ENCODE measurements around the gene HSBP1L1.
A peak's percentile ranks its signal among the peaks of the same experiment; 100 is the strongest.

The HSBP1L1 gene

DNA sequence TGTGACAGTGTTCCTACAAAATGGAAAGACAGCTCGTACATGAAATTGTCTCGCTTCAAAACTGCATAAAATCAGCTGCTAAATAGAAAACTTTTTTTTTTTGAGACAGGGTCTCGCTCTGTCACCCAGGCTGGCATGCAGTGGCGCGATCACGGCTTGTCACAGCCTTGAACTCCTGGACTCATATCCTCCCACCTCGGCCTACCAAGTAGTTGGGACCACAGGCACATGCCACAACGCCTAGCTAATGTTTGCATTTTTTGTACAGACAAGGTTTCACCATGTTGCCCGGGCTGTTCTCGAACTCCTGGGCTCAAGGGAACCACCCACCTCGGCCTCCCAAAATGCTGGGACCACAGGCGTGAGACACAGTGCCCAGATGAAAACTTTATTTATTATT lies 20.7 kb downstream of the HSBP1L1 start:
- CTCF ChIA-PET, result interaction anchor here (2.0 to 3.9 kb wide), 2 partner anchors 10 to 18 kb away, joined by 10 to 17 read pairs; no protein-coding TSS in a partner anchor
- TF ChIP-seq, protein P1, sequence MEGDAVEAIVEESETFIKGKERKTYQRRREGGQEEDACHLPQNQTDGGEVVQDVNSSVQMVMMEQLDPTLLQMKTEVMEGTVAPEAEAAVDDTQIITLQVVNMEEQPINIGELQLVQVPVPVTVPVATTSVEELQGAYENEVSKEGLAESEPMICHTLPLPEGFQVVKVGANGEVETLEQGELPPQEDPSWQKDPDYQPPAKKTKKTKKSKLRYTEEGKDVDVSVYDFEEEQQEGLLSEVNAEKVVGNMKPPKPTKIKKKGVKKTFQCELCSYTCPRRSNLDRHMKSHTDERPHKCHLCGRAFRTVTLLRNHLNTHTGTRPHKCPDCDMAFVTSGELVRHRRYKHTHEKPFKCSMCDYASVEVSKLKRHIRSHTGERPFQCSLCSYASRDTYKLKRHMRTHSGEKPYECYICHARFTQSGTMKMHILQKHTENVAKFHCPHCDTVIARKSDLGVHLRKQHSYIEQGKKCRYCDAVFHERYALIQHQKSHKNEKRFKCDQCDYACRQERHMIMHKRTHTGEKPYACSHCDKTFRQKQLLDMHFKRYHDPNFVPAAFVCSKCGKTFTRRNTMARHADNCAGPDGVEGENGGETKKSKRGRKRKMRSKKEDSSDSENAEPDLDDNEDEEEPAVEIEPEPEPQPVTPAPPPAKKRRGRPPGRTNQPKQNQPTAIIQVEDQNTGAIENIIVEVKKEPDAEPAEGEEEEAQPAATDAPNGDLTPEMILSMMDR (IDR thresholded peaks at IDR 0.05; ENCODE audit: insufficient read depth, low read length, missing control alignments), result no peak
- no peak for DNase-seq (ENCODE audit: low read depth, low spot score)
- POLR2A ChIA-PET, result no interaction called here
- no peak overlapping the region for H3K4me3 ChIP-seq (ENCODE audit: low read depth, low read length)

DNA sequence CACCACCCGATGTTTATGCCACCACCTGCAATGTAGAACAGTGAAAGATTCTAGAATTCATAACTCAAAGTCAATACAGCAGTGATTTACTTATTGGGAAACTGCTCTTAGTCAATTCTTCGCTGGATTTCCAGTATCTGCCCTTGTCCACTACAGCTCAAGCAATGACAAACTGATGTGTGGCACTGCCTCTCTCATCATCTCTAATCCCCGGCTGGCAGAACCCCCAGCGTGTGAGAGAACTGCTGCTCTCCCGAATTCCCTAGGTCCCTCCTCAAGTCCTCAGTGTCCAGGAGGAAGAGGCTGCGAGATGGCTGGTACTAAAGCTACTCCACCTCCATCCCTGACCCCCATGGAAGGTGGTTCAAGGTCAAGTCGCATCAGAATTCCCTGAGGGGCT lies 22.3 kb downstream of the HSBP1L1 start:
- DNase-seq (ENCODE audit: low read depth, low spot score), result no peak
- POLR2A ChIA-PET, result no interaction called here
- H3K4me3 ChIP-seq (ENCODE audit: low read depth, low read length), result peak overlapping the region; percentile 99
- TF ChIP-seq, protein P1 (IDR thresholded peaks at IDR 0.05; ENCODE audit: insufficient read depth, low read length, missing control alignments), result no peak
- CTCF ChIA-PET, result interaction anchor here (0.5 to 3.9 kb wide), 5 partner anchors 11 to 53 kb away, joined by 3 to 17 read pairs (median 8); partner anchors contain the start of genes HSBP1L1 and RBFA

DNA sequence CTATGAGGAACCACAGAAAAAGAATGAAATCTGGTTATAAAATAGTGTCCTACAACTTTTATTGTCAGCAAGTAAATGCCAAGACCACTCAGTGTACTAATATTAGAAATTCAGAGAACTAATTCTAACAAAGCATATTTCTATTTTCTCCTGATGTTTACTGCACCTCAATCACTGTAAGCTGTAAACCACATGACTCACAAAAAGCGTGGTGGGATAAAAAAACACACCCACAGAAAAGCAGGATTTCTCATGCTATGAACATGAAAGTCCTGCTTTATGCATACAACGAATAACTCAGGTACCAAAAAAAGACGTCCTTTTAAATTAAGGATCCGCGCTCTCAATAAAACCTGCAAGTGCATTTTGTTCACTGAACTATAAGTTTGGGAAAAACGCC lies 23.1 kb downstream of the HSBP1L1 start:
- TF ChIP-seq, protein P1 (IDR thresholded peaks at IDR 0.05; ENCODE audit: insufficient read depth, low read length, missing control alignments), result no peak
- POLR2A ChIA-PET, result no interaction called here
- no peak for DNase-seq (ENCODE audit: low read depth, low spot score)
- peak overlapping the region; percentile 99 for H3K4me3 ChIP-seq (ENCODE audit: low read depth, low read length)
- CTCF ChIA-PET, result interaction anchor here (1.4 to 3.9 kb wide), 4 partner anchors 15 to 53 kb away, joined by 7 to 17 read pairs (median 8); partner anchors contain the start of gene RBFA

DNA sequence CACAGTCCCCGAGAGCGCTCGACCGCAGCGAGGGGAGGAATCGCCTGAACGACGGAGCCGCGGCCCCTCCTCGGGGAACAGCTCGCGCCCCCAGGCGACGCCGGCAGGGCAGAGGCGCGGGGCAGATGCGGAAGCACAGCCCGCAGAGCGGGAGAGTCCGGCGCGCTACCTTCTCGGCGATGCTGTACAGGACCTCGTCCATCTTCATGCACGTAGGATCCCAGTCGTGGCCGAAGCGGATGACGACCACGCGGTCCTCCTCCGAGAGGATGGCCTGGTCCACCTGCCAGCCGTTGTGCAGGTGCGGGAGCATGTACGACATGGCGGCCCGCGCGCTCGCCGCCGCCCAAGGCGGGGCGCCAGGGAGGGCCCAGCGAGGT lies 23.6 kb downstream of the HSBP1L1 start:
- ChIA-PET POLR2A (interaction anchor here (1.3 kb wide), 1 partner anchor 46 kb away, joined by 4 read pairs; the partner anchor contains the start of gene RBFA), CTCF (interaction anchor here (1.4 to 3.9 kb wide), 3 partner anchors 15 to 46 kb away, joined by 7 to 17 read pairs (median 8); partner anchors contain the start of gene RBFA)
- TF ChIP-seq, protein P1 (IDR thresholded peaks at IDR 0.05; ENCODE audit: insufficient read depth, low read length, missing control alignments), result peak; percentile 30
- H3K4me3 ChIP-seq (ENCODE audit: low read depth, low read length), result peak overlapping the region; percentile 99
- DNase-seq (ENCODE audit: low read depth, low spot score), result no peak

DNA sequence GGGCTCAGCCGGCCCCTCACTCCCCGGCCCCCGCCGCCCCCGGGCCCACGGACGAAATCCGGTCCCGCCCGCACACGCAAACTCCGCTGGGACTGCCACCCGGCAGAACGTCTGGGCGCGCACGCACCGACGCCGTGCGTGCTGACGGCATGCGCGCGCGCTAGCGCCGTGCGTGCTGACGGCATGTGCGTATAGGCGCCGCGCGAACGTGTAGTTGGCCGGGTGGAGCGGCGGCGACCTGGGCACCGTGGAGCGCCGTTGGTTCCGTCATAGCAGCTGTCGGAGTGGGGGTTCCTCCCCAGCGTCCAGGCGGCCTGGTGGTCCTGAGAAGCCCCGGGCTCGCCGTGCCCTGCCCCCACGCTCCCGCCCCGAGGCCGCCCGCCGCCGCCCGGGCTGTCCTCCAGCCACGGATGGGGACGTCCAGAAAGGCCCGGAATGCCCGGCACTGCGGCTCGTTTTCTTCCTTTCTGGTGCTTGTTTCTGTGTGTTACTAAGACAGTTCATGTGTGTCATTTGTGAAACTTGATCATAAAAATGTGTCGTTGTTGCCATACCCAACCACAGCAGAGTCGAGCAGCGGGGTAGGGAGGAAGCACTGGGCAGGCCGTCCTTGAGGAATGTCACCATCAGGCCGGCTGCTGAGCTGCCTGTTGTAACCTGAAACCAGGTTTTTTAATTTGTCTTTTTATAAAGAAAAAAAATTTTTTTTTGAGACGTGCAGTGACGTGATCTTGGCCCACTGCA lies 24.2 kb downstream of the HSBP1L1 start, which contains the start of gene TXNL4A:
Gene TXNL4A, minus strand, starts transcription at position 113 of the 744 bp plus-strand sequence. CDS start 171 bp downstream, outside the sequence.
- TF ChIP-seq, protein P1 (IDR thresholded peaks at IDR 0.05; ENCODE audit: insufficient read depth, low read length, missing control alignments), result no peak
- peak within 1 kb of the TSS; percentile 99 for H3K4me3 ChIP-seq (ENCODE audit: low read depth, low read length)
- DNase-seq (ENCODE audit: low read depth, low spot score), result no peak
- ChIA-PET CTCF (interaction anchor here (1.0 to 1.4 kb wide), 2 partner anchors 16 to 169 kb away, joined by 4 to 7 read pairs; no protein-coding TSS in a partner anchor), POLR2A (interaction anchor here (0.9 to 1.3 kb wide), 2 partner anchors 22 to 45 kb away, joined by 3 to 4 read pairs; partner anchors contain the start of gene RBFA)

DNA sequence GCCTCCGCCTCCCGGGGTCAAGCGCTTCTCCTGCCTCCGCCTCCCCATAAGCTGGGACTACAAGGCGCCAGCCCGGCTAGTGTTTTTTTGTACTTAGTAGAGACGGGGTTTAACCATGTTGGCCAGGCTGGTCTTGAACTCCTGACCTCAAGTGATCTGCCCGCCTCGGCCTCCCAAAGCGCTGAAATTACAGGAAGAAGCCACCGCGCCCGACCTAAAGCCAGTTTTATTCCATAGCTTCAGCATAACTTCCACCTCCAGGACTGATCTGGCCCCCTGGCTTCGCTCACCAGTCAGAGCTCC lies 24.7 kb downstream of the HSBP1L1 start:
- POLR2A ChIA-PET, result interaction anchor here (0.9 to 1.3 kb wide), 2 partner anchors 21 to 45 kb away, joined by 3 to 4 read pairs; partner anchors contain the start of gene RBFA
- no peak for DNase-seq (ENCODE audit: low read depth, low spot score)
- TF ChIP-seq, protein P1 (IDR thresholded peaks at IDR 0.05; ENCODE audit: insufficient read depth, low read length, missing control alignments), result no peak
- H3K4me3 ChIP-seq (ENCODE audit: low read depth, low read length), result peak overlapping the region; percentile 99
- CTCF ChIA-PET, result interaction anchor here (1.0 kb wide), 1 partner anchor 168 kb away, joined by 4 read pairs; no protein-coding TSS in a partner anchor

All from AG04449 (cell line).